Prostate gland (tissue), 2 donors: Measurements from ENCODE around the gene CXCL5. TPM values are rescaled to one million over a fixed set of nuclear protein-coding genes. Genes with fewer than 3 reads are reported as not detected.
"Not testable (repeated sequence)": the region's sequence is repeated elsewhere in the genome, so short reads cannot be mapped to it uniquely, and the experiment has no call there.

ENCODE experiments used
- DNase-seq: peaks from one replicate; pipeline ENCODE4 v3.0.0-alpha.2; 2019; ENCODE audit warnings: low spot score
- H3K27ac ChIP-seq, 2 donors: fragments of 200-600 bp; sonication (generic); 2 replicates each; pipeline ENCODE4 v1.5.1; 2017 to 2019
- H3K27me3 ChIP-seq: fragments of 200-600 bp; sonication (generic); replicated peaks from 2 replicates; pipeline ENCODE4 v1.5.1; 2019; ENCODE audit not compliant: insufficient read depth
- H3K36me3 ChIP-seq, 2 donors: fragments of 200-600 bp; sonication (generic); 1 replicate in 1 of 2; 2 replicates in 1 of 2; pipeline versions ENCODE4 v1.5.1 to v1.8.1; 2017 to 2019
- H3K4me1 ChIP-seq: fragments of 200-600 bp; sonication (generic); replicated peaks from 2 replicates; pipeline ENCODE4 v1.5.1; 2019
- H3K4me3 ChIP-seq, 2 donors: fragments of 200-600 bp; sonication (generic); 2 replicates each; pipeline ENCODE4 v1.5.1; 2017 to 2019
- H3K9me3 ChIP-seq: fragments of 200-600 bp; sonication (generic); 2 replicates; pipeline ENCODE4 v1.5.1; 2017
- CTCF ChIP-seq, 4 experiments: fragments of 200-600 bp in 2 of 4; fragments of 450-650 bp in 2 of 4; sonication (generic) in 2 of 4; IDR thresholded peaks; 1 replicate in 3 of 4; 2 replicates in 1 of 4; pipeline ENCODE4 v1.5.1; 2016 to 2019; ENCODE audit warnings: antibody characterized with exemption in 4 of 4, mild to moderate bottlenecking in 2 of 4, moderate library complexity in 2 of 4
- POLR2A ChIP-seq: fragments of 450-650 bp; IDR thresholded peaks from one replicate; pipeline ENCODE4 v1.6.1; 2016; ENCODE audit warnings: antibody characterized with exemption, mild to moderate bottlenecking
- POLR2AphosphoS5 ChIP-seq: sonication (generic); formaldehyde crosslinking; IDR thresholded peaks from one replicate; pipeline ENCODE4 v1.6.1; 2017; ENCODE audit warnings: antibody characterized with exemption
- WGBS: methylation state at CpG from one replicate; pipeline ENCODE4 v1.1.5; 2018; 5-methylcytosine and 5-hydroxymethylcytosine counted together
- intact Hi-C: fragments of 100-400 bp; cut with DNase I; formaldehyde crosslinking; loops from one replicate; pipeline ENCODE4 v1.14.2; 2022
- total RNA-seq, 2 donors: library from RNA; depleted of rRNA; stranded (reverse); fragments of >200 nt; gene quantifications; one replicate each; pipeline ENCODE4 v1.1.0, GENCODE V29; 2016

The CXCL5 gene
- total RNA-seq, 2 donors from 2014 or later, result 0.14 to 0.57 TPM

- Histone ChIP-seq H3K4me1 (no peaks in the 10 kb centered on the region), H3K4me3 (no peak overlapping the region), H3K36me3 (no peaks in the 10 kb centered on the region), H3K27ac (no peak overlapping the region), H3K9me3 (no peaks in the 10 kb centered on the region), H3K27me3 (no peaks in the 10 kb centered on the region)
- DNase-seq, result no peak
- intact Hi-C loops, result no loop called here
- no peak for TF ChIP-seq POLR2AphosphoS5
- TF ChIP-seq POLR2A, result no peak
- TF ChIP-seq CTCF (IDR thresholded peaks at IDR 0.05), result no peak
- 25% methylated on average over 1 of the region's 1 CpG for WGBS
Observed at GRCh38 chr4:73985528-73985852, 13.0 kb downstream of the CXCL5 start.

GRCh38 chr4:73984736-73985527, 13.5 kb downstream of the CXCL5 start:
- TF ChIP-seq POLR2AphosphoS5 (no peak), POLR2A (no peak), CTCF (IDR thresholded peaks at IDR 0.05) (no peak)
- Histone ChIP-seq H3K27me3 (no peaks in the 10 kb centered on the region), H3K27ac (no peak overlapping the region), H3K4me1 (no peaks in the 10 kb centered on the region), H3K36me3 (no peaks in the 10 kb centered on the region), H3K9me3 (no peaks in the 10 kb centered on the region), H3K4me3 (no peak overlapping the region)
- DNase-seq, result no peak
- 74% methylated on average over 4 of the region's 4 CpGs for WGBS
- intact Hi-C loops, result no loop called here

GRCh38 chr4:73981175-73981574, 17.3 kb downstream of the CXCL5 start:
- intact Hi-C loops, result not testable (repeated sequence)
- 70% methylated on average over 7 of the region's 7 CpGs for WGBS

GRCh38 chr4:73979407-73979957, 19.0 kb downstream of the CXCL5 start:
- DNase-seq, result no peak
- Histone ChIP-seq H3K9me3 (no peaks in the 10 kb centered on the region), H3K4me3 (no peak overlapping the region), H3K36me3 (no peaks in the 10 kb centered on the region), H3K4me1 (no peaks in the 10 kb centered on the region), H3K27ac (no peak overlapping the region), H3K27me3 (no peaks in the 10 kb centered on the region)
- 78% methylated on average over 3 of the region's 3 CpGs for WGBS
- TF ChIP-seq POLR2AphosphoS5 (no peak), CTCF (IDR thresholded peaks at IDR 0.05) (no peak), POLR2A (no peak)
- intact Hi-C loops, result no loop called here

More at GRCh38 chr4:73981175-73981574, 17.3 kb downstream of the CXCL5 start:
- H3K4me1 ChIP-seq, H3K4me3 ChIP-seq, DNase-seq, H3K36me3 ChIP-seq, H3K9me3 ChIP-seq, H3K27ac ChIP-seq, H3K27me3 ChIP-seq: not testable (repeated sequence)

GRCh38 chr4:73978886-73979285, 19.6 kb downstream of the CXCL5 start:
- Histone ChIP-seq H3K4me1 (no peaks in the 10 kb centered on the region), H3K36me3 (no peaks in the 10 kb centered on the region), H3K27me3 (no peaks in the 10 kb centered on the region), H3K4me3 (no peak overlapping the region), H3K9me3 (no peaks in the 10 kb centered on the region), H3K27ac (no peak overlapping the region)
- no peak for DNase-seq
- TF ChIP-seq POLR2AphosphoS5, result no peak
- no peak for TF ChIP-seq POLR2A
- no peak for TF ChIP-seq CTCF (IDR thresholded peaks at IDR 0.05)
- intact Hi-C loops, result no loop called here
